OCI-LY3 (cell line): Measurements from ENCODE around the gene CPZ.

Source experiments
- H2AFZ ChIP-seq: fragments of 200-600, 300-600 bp; shearing (Covaris generic); 2 replicates; pipeline ENCODE4 v1.6.0; 2014; ENCODE audit warnings: antibody characterized with exemption, low read depth, low read length
- H3K27ac ChIP-seq: fragments of 200-600, 300-600 bp; sonication (generic); 2 replicates; pipeline ENCODE4 v1.5.1; 2014; ENCODE audit warnings: mild to moderate bottlenecking, low read length, moderate library complexity, mixed read lengths
- H3K27me3 ChIP-seq: fragments of 200-600, 300-600 bp; sonication (generic); 2 replicates; pipeline ENCODE4 v1.6.1; 2014; ENCODE audit warnings: low read depth, low read length, mixed read lengths
- H3K36me3 ChIP-seq: fragments of 200-600, 300-600 bp; sonication (generic); replicated peaks from 2 replicates; pipeline ENCODE3; 2014; ENCODE audit warnings: low read depth, low read length, mixed read lengths
- H3K4me1 ChIP-seq: fragments of 300-600, 200-600 bp; sonication (generic); 2 replicates; pipeline ENCODE4 v1.6.1; 2014; ENCODE audit warnings: low read length, mixed read lengths
- H3K4me2 ChIP-seq: fragments of 200-600, 300-600 bp; sonication (generic); 2 replicates; pipeline ENCODE4 v1.6.1; 2014; ENCODE audit warnings: low read length, mixed read lengths
- H3K4me3 ChIP-seq: fragments of 300-600, 200-600 bp; sonication (generic); 2 replicates; pipeline ENCODE4 v1.5.1; 2014; ENCODE audit warnings: antibody characterized with exemption, mild to moderate bottlenecking, low read length, moderate library complexity
- H3K79me2 ChIP-seq: fragments of 300-600, 200-600 bp; shearing (Covaris generic); 2 replicates; pipeline ENCODE4 v1.6.1; 2014; ENCODE audit warnings: mild to moderate bottlenecking, low read length, mixed read lengths
- H3K9ac ChIP-seq: fragments of 300-600, 200-600 bp; shearing (Covaris generic); 2 replicates; pipeline ENCODE4 v1.6.0; 2014; ENCODE audit warnings: mild to moderate bottlenecking, low read length, moderate library complexity
- H3K9me3 ChIP-seq: fragments of 200-600, 300-600 bp; shearing (Covaris generic); 2 replicates; pipeline ENCODE4 v1.6.1; 2014; ENCODE audit warnings: low read length, mixed read lengths; ENCODE audit not compliant: insufficient read depth
- H4K20me1 ChIP-seq: fragments of 200-600, 300-600 bp; sonication (generic); 2 replicates; pipeline ENCODE4 v1.6.1; 2016; ENCODE audit warnings: low read length, mixed read lengths; ENCODE audit not compliant: insufficient read depth
- CTCF ChIP-seq: fragments of 200-600, 300-600 bp; sonication (generic); IDR thresholded peaks from 2 replicates; pipeline ENCODE4 v1.5.1; 2014; ENCODE audit warnings: antibody characterized with exemption, low read length, low read depth
- EZH2phosphoT487 ChIP-seq: fragments of 200-600 bp; shearing (Covaris generic); IDR thresholded peaks from 2 replicates; pipeline ENCODE4 v1.6.1; 2018; ENCODE audit warnings: antibody characterized with exemption, mixed run types, low read depth

CPZ gene

DNA sequence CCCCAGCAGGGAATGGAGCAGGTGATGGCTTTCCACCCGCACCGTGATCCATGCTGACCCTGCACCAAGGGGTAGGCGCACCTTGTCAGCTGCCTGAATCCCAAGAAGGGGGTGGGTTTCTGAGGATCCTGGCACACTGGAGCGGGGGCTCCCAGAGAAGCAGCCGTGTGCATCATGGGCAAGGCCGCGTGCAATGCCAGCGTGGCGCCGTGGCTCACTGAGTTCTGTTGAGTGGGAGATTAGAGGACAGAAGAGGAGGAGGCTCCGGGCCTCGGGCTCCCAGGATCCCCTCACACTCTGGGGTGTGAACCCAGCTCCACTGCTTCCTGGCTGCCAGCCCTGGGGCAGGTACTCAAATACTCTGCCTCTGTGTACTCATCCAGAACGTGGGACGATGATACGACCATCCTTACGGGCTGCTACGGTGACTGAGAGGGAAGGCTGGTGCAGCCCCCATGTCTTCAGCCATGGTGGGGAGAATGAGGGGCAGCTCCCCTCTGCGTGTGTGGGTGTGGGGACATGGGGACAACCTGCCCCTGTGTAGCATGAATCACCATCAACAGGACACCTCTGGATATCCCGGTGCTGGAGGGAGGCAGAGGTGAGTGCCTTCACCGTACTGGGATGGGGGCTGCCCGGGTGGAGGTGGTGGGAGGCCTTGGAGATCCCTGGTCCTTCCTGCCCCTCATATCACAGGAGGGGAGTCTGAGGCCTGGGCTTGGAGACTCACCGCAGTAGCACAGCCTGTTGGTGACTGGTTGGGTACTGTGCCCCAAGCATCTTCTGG is 52.6 kb downstream of the CPZ start:
- H3K27me3 ChIP-seq, result no peaks in the 10 kb centered on the region
- no peaks in the 10 kb centered on the region for H4K20me1 ChIP-seq
- H3K4me3 ChIP-seq, result no peak overlapping the region
- H3K36me3 ChIP-seq, result no peaks in the 10 kb centered on the region
- no peaks in the 10 kb centered on the region for H3K79me2 ChIP-seq
- H3K9ac ChIP-seq, result no peak overlapping the region
- TF ChIP-seq CTCF, result no peak
- H3K9me3 ChIP-seq, result no peaks in the 10 kb centered on the region
- no peak overlapping the region for H3K27ac ChIP-seq
- H2AFZ ChIP-seq, result no peak overlapping the region
- peaks cover 3% of the 10 kb centered on the region; the same call in 1 of the 2 replicates for H3K4me1 ChIP-seq
- H3K4me2 ChIP-seq, result no peak overlapping the region

- Histone ChIP-seq H3K4me3 (no peak overlapping the region), H3K79me2 (no peaks in the 10 kb centered on the region), H3K9ac (no peak overlapping the region), H3K4me1 (peaks cover 3% of the 10 kb centered on the region; the same call in 1 of the 2 replicates), H2AFZ (no peak overlapping the region), H3K36me3 (no peaks in the 10 kb centered on the region), H3K4me2 (no peak overlapping the region), H3K27ac (no peak overlapping the region), H4K20me1 (no peaks in the 10 kb centered on the region), H3K27me3 (no peaks in the 10 kb centered on the region), H3K9me3 (no peaks in the 10 kb centered on the region)
- TF ChIP-seq EZH2phosphoT487 (no peak), CTCF (no peak)
These were observed 53.2 kb downstream of the CPZ start for GRCh38 chr4:8645753-8646124.

GRCh38 chr4:8646296-8647093 is 53.9 kb downstream of the CPZ start:
- H4K20me1 ChIP-seq, result no peaks in the 10 kb centered on the region
- no peak for TF ChIP-seq EZH2phosphoT487
- no peak for TF ChIP-seq CTCF
- no peaks in the 10 kb centered on the region for H3K27me3 ChIP-seq
- H3K36me3 ChIP-seq, result no peaks in the 10 kb centered on the region
- no peak overlapping the region for H3K9ac ChIP-seq
- H3K4me2 ChIP-seq, result no peak overlapping the region
- no peaks in the 10 kb centered on the region for H3K9me3 ChIP-seq
- H3K4me3 ChIP-seq, result no peak overlapping the region
- no peak overlapping the region for H2AFZ ChIP-seq
- H3K4me1 ChIP-seq, result peaks cover 3% of the 10 kb centered on the region; the same call in 1 of the 2 replicates
- H3K27ac ChIP-seq, result no peak overlapping the region
- no peaks in the 10 kb centered on the region for H3K79me2 ChIP-seq

- no peak overlapping the region for H3K4me2 ChIP-seq
- no peaks in the 10 kb centered on the region for H4K20me1 ChIP-seq
- H3K4me1 ChIP-seq, result peaks cover 3% of the 10 kb centered on the region; the same call in 1 of the 2 replicates
- no peaks in the 10 kb centered on the region for H3K36me3 ChIP-seq
- H3K27me3 ChIP-seq, result no peaks in the 10 kb centered on the region
- H3K9ac ChIP-seq, result no peak overlapping the region
- no peak overlapping the region for H2AFZ ChIP-seq
- H3K9me3 ChIP-seq, result no peaks in the 10 kb centered on the region
- TF ChIP-seq EZH2phosphoT487 (no peak), CTCF (no peak)
- H3K27ac ChIP-seq, result no peak overlapping the region
- H3K79me2 ChIP-seq, result no peaks in the 10 kb centered on the region
- no peak overlapping the region for H3K4me3 ChIP-seq
These were observed 54.6 kb downstream of the CPZ start for GRCh38 chr4:8647094-8647570.
